SK-N-DZ (cell line): ENCODE data around the gene MAML3.
A peak's percentile ranks its signal among the peaks of the same experiment; 100 is the strongest.

Source experiments
- DNase-seq: peaks from one replicate; pipeline ENCODE4 v3.0.0-alpha.2; 2015; ENCODE audit warnings: low spot score

The MAML3 gene

DNA sequence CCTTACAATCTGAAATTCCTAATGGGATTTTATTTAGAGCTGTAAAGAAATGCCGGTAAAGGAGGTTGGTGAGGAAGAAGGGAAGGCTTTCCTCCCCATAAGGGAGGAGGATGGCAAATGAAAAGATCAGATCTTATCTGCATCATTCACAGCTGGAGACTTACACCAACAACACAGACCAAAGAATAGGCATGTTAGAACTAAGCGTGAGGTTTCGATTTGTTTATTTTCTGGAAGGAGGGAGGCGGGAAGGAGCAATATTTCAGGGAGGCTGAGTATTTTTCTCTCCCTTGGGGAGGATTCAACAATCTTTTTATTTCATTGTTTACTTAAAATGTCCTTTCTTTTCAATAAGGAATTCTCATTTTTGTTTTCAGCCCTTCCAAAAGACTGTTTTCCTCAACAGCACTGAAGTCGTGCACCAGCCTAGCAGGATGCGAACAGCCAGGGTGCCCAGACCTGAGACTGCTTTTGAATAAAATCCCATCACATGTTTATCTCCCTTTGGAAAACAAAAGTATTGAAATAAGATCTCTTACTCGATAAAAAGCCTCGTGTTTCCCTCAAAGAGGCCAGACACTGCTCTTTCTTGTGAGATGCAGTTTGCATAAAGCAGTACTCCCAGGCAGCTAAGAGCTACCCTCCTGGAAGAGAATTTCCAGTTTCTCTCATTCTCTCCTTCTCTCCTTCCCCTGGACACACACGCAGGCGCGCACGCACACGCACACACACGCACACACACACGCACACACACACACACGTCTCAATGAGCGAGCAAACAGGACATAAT, 252.3 kb downstream of the MAML3 start:
- DNase-seq, result peak; percentile 37

DNA sequence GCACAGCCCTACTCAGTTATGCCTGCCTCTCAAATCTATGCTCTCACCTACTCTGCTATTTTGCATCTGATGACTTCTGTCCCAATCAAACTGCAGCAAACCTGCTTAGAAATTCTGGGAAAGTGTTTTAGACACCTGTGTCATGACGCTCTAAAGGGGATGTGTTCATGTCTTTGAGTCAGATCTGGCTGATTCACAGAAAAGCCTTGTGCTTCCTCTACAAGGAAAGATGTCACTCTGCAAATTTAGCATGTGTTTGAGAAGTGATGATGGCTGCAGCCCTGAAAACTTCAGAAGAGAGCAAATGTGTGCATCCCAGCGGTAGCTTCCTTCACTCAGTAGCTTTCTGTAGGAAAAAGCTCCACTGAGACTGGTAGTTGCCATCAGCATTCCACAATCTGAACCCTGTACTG, 253.0 kb downstream of the MAML3 start:
- no peak for DNase-seq

DNA sequence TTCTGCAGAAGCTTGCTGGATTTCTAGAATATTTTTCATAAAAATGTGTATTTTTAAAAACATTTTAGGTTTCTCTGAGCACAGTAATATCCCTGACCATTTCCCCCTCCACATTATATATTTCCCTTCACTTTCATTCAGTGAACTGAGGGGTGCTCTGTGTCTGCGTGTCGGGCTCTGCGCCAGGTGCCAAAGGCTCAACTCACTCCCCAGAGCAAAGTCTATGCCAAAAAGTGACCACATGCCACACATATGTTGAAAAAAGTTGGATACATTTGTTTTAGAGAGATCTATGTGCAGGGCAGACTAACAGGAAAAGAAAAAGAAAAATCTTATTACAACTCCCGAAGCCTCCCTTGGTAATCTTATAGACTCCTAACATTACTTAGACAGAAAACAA, 254.6 kb downstream of the MAML3 start:
- no peak for DNase-seq

DNA sequence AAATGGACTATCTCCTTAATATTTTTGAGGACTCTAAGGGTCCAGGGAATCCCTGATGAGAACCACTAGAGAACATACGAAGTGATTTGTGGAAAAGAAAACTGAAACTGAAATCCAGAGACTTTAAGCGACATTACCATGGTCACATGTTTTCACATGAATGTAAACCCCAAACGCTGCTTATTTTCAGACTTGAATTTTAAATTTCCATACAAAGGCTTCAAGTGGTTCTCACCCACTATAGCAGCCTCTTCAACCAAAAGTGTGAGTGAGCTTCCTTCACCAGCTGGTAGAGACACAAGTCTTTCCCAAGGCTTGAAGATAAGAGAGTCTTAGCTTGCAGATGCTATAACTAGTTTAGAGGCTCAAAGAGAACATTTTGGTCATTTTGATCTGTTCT, 255.7 kb downstream of the MAML3 start:
- DNase-seq, result no peak

DNA sequence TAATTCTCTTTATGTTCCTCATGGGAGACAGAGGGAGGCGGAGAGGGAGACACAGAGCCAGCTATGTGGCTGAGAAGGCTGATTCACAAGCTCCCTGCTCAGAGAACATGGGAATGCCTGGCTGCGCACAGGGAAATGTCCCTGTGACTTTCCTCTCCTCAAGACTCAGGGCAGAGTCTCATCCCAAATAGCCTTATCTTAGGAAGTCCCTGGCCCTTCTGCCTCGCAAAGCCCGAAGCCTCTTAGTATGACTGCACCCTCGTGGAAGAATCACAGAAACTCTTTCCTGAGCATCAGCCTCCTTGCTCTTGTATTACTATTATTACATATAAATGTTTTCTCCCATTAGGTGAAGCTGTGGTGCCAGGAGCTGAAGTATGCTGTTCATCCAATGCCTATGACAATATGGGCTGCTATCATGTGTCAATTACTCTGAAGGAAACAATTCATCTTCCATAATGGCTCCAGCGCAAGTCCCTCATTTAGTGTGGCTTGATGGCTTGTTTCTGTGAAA, 257.8 kb downstream of the MAML3 start:
- DNase-seq, result no peak

DNA sequence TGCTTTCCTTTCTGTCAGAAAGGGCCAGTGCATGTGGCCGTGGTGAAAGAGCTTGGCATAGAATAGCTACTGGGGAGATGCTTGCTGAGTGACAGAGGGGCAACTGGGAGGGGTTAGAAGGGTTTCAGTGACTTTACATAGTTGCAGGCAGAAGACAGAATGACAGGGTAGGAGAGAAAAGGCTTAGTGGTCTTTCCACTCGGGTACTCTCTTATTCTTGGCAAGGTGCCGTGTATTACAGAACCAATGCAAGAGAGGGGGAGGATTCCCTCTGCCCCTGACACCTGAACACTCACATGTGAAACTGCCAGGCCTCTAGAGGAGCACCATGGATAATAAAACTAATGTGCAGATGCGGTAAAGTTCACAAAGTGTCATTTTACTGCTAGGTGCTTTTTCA, 260.2 kb downstream of the MAML3 start:
- no peak for DNase-seq

DNA sequence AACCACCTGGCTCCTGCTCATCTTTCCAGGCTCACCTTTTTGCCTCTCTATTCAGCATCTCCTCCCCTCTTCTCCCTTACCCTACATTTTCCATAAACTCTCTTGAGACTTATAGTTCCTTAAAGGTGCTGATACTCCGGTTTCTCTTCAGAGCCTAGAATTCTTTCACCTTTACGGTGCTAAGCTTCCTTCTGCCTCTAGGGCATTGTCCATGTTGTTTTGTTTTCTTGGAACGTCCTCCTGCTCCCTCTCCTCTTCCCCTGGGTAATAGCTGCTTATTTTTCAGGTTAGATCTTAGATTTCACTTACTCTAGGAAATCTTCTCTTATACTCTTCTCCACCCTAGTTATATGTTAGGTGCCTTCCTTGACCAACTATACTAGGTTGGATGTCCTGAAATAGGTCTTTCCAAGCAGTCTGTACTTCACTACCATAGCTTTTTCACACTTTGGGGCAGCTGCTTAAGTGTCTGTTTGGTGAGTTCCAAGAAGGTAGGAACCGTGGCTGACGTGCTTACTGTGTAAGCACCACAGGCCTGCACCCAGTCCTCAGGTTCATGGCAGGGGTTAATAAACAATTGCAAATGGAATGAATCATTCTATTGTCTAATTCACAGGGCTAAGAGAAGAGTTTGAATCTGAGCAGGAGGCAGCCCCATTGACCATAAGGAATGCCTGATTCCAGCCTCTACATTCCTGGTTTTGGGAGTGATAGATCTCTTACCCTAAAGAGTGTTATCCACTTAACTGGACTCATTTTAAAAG, 260.8 kb downstream of the MAML3 start:
- no peak for DNase-seq

DNA sequence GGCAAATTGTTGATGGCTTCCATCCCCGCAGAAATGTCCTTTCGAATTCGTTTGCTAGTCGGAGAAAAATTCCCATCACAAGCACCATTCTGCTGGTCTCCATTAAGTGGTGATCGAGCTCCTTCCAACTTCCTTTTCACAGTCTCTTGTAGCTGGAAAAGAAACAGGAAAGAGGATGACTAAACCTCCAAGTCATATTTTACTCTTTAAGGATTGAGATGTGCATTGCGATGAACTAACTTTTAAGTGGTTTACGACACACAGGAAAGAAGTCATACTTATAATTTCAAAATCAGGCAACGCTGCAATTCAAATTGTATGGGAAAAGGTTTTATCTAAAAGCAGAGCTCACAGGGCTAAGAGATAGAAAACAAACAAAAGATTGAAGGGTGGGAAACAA, 263.2 kb downstream of the MAML3 start:
- no peak for DNase-seq

DNA sequence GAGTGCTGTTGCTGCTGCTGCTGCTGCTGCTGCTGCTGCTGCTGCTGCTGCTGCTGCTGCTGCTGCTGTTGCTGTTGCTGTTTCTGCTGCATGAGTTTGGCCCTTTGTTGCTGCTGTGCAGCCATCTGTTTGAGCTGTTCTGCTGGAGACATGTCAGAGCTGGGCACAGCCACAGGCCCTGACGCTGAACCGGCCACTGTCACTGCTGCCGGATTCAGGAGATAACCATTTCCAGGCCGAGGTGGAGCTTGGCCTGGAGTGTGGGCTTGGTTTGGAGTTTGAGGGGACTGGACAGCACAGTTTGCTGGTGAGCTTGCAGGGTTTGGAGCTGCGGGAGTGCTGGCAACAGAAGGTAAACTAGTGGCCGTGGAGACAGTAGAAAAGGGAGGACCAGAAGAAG, 264.1 kb downstream of the MAML3 start:
- DNase-seq, result peak; percentile 69

DNA sequence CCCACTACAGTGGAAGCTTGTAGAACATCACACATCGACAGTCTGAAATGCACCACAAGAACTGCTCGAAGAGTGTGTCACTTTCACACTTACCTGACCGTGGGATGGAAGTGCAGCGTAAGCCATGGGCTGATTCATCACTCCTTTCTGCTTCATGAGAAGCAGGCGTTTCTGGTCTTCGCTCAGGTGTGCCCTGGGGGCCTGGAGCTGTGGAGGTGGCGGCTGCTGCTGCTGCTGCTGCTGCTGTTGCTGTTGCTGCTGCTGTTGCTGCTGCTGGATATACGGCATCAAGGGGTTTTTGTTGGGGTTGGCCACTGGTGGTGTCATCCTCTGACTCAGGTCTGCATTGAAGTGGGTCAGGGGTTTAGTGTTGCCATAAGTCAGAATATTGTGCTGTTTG, 264.7 kb downstream of the MAML3 start:
- no peak for DNase-seq

DNA sequence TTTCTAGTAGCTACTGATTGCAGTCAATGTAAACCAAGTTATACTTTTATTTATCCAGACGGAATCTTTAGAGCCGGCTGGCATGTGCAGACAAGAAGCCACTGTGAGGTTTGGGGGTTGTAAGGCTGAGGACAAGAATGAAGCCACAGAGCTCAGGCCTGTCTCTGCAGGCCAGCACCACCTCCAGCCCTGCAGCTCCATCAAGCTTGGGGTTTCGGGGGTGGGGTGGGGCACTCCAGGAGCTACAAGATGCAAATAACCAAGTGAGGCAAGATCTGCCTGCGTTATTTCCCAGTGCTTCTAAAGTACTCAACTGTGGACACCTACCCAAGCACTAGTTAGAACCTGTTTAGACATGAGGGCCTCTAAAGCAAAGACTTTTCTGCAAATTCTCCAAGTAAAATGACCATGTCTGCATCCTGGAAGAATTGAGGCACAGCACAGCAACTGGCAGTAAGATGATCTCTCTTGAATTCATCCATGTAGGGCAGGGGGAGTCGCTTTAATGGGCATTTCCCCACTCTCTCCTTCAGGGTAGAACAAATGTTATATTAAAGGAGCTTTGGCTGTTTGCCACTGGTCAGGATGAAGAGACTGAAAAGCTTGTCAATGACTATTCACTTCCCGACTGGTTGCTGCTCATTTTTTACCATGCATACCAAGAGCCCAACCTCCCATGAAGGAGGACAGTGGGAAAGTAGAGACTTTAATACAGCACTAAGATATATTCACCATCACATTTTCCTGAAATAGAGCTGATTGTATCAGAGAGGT, 265.8 kb downstream of the MAML3 start:
- no peak for DNase-seq

DNA sequence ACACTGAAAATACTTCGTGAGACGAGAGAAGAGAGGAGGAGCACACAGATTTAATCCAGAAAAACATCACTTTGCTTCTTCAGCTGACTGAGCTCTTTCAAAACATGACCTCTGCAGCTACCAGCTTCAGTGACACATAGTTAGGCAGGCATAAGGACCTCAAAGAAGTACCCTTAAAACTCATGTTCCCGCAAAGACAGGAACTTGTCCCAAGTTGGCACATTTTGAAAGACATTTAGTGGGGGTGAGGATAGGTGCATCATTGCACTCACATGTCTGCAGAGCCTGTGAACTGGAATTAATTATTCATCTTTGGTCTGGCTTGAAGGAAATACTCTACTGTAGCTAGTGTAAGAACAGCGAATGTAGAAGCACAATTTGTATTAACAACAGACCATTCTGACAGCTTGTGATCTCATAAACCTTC, 266.6 kb downstream of the MAML3 start:
- no peak for DNase-seq

DNA sequence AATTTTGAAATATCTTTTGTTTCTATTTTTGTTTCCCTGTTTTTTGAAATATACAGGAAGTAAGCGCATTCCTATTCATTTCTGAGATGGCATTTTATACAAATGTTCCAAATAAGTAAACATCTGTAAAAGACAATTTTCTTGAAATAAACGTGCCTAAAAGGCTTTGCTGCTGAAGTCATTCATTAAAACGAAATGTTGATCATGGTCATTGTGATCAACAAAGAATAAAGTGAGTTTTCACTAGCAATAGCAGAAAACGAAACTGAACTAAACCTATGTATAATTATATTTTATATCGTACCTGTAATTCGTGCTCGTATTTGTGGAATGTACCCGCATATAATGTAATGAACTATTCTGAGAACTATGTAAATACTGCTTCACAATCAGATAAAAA, 267.2 kb downstream of the MAML3 start:
- no peak for DNase-seq

DNA sequence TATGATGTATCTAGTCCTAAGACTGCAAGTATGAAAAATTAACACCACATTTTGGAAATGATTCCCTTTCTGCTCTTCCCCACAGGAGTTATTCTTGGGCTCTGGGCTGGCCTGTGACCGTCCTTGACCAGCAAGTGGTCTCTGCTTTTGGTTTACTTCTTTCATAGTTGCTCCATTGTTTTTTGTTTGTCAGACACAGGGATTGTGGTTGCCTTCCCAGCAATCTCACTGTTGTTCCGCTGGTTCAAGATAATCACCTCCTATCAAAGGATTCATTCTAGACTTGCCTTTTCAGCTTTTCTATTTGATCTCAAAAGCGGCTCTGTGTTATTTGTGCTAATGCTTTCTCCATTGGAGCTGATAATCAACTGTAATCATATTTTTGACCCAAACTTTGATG, 269.5 kb downstream of the MAML3 start:
- DNase-seq, result no peak

DNA sequence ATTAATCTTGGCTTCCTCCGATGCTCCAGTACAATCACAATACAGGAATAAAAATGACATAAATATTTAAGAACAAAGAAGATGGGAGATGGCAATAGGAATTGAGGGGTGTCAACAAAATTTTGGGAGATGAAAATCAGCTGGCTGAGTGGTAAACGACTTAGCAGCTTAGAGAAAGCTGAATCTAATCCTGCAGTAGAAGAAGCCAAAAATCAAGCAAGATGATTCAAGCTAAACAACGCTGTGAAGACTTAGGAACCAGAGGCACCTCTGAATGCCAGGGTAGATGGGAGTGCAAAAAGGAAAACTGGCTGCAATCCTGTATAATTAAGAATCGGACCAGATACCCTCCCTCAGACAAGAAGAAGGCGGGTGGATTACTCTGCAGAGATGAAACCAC, 273.1 kb downstream of the MAML3 start:
- DNase-seq, result no peak

DNA sequence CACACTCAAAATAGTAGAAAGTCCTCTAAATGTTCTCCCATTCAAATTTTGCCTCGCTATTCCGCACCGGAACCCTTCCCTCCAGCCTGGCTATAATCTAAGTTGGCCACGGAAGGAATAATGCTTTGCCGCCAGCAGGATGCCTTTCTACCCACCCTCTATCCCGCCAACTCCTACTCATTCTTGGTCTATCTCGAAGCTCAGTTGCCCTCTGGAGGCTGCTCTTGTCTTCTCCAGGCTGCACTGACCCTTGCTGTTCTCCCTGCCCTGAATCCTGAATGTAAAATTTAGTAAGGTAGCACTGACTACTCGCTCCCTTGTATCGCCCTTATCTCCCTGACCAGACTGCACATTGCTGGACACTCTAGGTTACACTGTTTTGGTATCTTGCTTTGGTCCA, 275.9 kb downstream of the MAML3 start:
- no peak for DNase-seq

DNA sequence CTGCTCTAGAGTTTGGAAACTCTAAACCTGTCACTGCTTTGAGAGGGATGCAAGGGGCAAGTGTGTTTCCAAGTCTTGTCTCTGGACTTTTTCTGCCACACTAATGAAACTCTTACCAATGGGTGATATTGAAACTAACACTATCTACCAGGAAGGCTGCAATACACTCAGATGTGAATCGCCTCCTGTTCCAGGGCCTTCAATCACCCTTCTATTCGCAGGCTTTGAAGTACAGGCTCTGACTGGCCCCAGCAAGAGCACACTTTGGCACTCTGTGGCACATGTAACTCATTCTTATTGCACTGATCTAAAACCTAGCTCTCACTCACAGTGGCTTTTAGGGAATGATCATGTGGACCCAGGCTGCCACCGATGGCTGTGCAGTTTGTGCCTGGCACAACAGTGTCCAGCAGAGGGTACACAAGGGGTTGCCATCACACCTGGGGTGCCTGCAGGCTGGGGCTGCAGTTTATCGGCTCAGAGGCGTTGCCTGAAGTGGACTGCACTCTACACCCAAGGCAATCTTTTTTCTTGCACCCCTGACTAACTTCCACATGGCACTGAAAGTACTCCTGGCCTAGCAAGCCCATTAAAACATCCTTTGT, 277.5 kb downstream of the MAML3 start:
- DNase-seq, result no peak

DNA sequence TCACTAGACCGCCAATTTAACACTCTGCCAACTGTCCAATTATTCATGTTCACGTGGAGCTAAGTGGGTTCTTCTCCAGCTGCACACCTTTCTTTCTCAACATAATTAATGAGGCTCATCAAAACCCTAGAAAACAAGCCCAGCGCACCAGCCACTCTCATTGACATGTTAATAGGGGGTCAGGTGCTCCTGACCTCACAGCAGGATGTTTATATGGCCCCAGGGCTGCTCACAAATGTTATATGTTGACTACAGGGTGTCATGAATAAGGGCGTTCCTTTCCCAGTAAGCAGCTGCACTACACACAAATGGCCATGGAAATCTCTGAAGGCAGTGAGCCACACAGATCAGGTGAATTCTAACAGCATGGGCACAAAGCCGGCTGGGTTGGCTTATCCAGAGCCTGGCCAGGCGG, 278.6 kb downstream of the MAML3 start:
- no peak for DNase-seq

DNA sequence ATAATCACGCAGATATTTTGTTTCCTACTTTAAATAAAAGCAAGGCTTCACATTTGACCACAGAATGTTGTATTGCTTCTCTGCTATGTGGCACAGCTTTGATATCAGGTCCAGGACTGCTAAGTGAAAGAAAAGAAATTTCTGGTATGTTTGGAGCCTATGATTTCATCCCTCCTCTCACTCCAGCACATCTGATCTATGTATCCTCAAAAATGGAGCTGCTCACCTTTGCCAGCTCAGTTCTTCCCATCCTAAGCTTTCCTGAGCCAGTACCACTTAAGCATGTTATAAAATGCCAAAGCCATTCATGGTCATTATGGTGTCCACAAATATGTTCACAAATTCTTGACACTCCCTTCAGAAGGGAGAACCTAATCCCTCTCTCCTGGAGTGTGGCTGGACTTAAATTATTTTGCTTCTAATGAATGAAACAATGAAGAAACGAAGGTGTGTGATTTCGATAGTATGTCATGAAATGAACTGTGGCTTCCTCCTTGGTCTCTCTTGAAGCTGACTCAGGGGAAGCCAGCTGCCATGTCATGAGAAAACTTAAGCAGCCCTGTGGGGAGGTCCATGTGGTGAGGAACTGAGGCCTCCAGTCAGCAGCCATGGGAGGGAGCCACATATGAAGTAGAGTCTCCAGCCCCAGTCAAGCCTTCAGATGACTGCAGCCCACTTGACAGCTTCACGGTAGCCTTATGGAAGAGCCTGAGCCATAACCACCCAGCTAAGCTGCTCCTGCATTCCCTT, 280.7 kb downstream of the MAML3 start:
- no peak for DNase-seq

DNA sequence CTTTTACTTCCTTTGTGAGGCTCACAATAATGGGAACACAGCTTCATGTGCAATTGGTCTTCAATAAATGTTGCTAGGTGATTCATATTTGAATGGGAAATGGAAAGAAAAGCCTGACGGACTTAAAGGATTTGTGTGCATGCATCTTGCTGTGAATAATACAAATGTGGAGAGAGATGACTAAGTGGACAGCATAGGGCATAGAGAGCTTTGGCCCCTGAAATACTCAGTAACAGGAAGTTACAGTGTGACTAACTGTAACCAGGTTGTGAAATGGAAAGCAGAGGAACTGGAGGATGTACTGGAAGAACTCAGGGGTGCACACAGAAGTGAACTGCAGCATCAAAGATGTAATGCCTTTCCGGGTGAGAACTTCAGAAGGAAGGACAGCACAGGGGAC, 281.7 kb downstream of the MAML3 start:
- no peak for DNase-seq

DNA sequence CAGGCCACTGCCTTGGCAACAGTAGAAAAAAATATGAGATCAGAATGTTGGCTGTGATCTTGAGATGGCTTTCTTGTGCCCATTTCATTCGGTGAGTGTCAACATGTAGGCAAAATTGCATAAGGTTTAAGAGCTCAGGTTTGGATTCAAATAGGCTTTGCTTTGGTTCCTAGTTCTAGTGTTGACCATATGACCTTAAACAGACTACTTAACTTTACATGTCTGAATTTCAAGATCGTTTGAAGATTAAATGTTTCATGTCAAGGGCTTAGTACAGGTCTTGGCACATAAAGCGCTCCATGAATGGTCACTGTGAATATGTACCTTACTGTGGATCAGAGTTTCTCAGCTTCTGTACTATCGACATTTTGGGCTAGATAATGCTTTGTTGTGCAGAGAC, 284.2 kb downstream of the MAML3 start:
- DNase-seq, result no peak
